HL-60 (cell line): ENCODE results near the gene ZFHX3.

Experiments used
- GABPA ChIP-seq: IDR thresholded peaks from 2 replicates; pipeline ENCODE4 v1.6.1; 2012; ENCODE audit warnings: low read depth
- POLR2AphosphoS5 ChIP-seq: IDR thresholded peaks from 2 replicates; pipeline ENCODE4 v1.6.1; 2012; ENCODE audit warnings: low read depth
- SPI1 ChIP-seq: IDR thresholded peaks from 2 replicates; pipeline ENCODE4 v1.6.1; 2012; ENCODE audit warnings: low read depth, mild to moderate bottlenecking, borderline replicate concordance
- TF ChIP-seq, protein P1 (sequence below): IDR thresholded peaks from one replicate; pipeline ENCODE4 v1.5.1; 2011; ENCODE audit warnings: low read length, control low read depth, inconsistent platforms; ENCODE audit not compliant: insufficient read depth
- TF ChIP-seq, protein P2 (sequence below): IDR thresholded peaks from 2 replicates; pipeline ENCODE4 v1.6.1; 2012; ENCODE audit warnings: low read depth; ENCODE audit not compliant: insufficient replicate concordance

DNA sequence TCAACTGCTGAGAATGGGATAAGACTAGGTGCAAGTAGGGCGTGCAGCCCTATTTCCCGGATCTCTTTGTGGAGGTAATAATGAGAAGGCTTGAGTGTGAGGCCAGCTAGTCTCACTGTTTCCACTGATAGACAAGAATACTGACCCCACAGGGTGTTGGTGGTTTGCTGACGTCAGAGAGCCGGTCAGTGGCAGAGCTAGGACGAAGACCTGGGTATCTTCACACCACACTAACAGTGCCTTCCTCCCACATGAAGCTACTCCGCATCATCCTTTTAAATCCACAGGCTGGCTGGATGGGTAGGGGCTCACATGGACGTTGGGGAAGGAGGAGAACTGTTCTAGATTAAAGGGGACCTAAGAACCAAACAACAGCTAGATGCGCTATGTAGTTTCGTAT lies 68.0 kb downstream of the ZFHX3 start:
- TF ChIP-seq, protein P1, sequence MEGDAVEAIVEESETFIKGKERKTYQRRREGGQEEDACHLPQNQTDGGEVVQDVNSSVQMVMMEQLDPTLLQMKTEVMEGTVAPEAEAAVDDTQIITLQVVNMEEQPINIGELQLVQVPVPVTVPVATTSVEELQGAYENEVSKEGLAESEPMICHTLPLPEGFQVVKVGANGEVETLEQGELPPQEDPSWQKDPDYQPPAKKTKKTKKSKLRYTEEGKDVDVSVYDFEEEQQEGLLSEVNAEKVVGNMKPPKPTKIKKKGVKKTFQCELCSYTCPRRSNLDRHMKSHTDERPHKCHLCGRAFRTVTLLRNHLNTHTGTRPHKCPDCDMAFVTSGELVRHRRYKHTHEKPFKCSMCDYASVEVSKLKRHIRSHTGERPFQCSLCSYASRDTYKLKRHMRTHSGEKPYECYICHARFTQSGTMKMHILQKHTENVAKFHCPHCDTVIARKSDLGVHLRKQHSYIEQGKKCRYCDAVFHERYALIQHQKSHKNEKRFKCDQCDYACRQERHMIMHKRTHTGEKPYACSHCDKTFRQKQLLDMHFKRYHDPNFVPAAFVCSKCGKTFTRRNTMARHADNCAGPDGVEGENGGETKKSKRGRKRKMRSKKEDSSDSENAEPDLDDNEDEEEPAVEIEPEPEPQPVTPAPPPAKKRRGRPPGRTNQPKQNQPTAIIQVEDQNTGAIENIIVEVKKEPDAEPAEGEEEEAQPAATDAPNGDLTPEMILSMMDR, result no peak
- TF ChIP-seq, protein P2, sequence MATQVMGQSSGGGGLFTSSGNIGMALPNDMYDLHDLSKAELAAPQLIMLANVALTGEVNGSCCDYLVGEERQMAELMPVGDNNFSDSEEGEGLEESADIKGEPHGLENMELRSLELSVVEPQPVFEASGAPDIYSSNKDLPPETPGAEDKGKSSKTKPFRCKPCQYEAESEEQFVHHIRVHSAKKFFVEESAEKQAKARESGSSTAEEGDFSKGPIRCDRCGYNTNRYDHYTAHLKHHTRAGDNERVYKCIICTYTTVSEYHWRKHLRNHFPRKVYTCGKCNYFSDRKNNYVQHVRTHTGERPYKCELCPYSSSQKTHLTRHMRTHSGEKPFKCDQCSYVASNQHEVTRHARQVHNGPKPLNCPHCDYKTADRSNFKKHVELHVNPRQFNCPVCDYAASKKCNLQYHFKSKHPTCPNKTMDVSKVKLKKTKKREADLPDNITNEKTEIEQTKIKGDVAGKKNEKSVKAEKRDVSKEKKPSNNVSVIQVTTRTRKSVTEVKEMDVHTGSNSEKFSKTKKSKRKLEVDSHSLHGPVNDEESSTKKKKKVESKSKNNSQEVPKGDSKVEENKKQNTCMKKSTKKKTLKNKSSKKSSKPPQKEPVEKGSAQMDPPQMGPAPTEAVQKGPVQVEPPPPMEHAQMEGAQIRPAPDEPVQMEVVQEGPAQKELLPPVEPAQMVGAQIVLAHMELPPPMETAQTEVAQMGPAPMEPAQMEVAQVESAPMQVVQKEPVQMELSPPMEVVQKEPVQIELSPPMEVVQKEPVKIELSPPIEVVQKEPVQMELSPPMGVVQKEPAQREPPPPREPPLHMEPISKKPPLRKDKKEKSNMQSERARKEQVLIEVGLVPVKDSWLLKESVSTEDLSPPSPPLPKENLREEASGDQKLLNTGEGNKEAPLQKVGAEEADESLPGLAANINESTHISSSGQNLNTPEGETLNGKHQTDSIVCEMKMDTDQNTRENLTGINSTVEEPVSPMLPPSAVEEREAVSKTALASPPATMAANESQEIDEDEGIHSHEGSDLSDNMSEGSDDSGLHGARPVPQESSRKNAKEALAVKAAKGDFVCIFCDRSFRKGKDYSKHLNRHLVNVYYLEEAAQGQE, result no peak
- no peak for TF ChIP-seq POLR2AphosphoS5
- TF ChIP-seq SPI1, result no peak
- no peak for TF ChIP-seq GABPA
